Measurements from ENCODE around the gene SMARCD3. TPM values are rescaled to one million over a fixed set of nuclear protein-coding genes. Genes with fewer than 3 reads are reported as not detected.

The SMARCD3 gene
- total RNA-seq, 2 donors from 2014 or later, result 81.5 to 125 TPM

DNA sequence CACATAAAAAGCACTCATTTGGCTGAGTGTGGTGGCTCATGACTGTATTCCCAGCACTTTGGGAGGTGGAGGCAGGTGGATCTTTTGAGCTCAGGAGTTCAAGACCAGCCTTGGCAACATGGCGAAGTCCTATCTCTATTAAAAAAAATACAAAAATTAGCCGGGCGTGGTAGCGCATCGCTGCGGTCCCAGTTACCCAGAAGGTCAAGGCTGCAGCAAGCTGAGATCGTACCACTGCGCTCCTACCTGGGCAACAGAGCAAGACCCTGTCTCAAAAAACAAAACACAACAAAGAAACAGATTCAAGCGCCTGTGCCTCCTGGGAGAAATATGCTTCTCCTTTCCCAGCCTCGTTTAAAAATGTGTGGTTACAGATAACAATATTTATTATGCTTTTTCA is 19.2 kb downstream of the SMARCD3 start:
- H3K4me1 ChIP-seq, result peaks cover 0 to 41% of the 10 kb centered on the region in 2 donors
- DNase-seq (ENCODE audit: low spot score), result no peak
- no peak overlapping the region for H3K4me3 ChIP-seq
- H3K27ac ChIP-seq, result no peak overlapping the region
- peaks cover 9% of the 10 kb centered on the region for H3K36me3 ChIP-seq
- H3K27me3 ChIP-seq, result no peaks in the 10 kb centered on the region
- H3K9me3 ChIP-seq, result no peaks in the 10 kb centered on the region
- TF ChIP-seq, protein P1, sequence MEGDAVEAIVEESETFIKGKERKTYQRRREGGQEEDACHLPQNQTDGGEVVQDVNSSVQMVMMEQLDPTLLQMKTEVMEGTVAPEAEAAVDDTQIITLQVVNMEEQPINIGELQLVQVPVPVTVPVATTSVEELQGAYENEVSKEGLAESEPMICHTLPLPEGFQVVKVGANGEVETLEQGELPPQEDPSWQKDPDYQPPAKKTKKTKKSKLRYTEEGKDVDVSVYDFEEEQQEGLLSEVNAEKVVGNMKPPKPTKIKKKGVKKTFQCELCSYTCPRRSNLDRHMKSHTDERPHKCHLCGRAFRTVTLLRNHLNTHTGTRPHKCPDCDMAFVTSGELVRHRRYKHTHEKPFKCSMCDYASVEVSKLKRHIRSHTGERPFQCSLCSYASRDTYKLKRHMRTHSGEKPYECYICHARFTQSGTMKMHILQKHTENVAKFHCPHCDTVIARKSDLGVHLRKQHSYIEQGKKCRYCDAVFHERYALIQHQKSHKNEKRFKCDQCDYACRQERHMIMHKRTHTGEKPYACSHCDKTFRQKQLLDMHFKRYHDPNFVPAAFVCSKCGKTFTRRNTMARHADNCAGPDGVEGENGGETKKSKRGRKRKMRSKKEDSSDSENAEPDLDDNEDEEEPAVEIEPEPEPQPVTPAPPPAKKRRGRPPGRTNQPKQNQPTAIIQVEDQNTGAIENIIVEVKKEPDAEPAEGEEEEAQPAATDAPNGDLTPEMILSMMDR (IDR thresholded peaks at IDR 0.05), result no peak

DNA sequence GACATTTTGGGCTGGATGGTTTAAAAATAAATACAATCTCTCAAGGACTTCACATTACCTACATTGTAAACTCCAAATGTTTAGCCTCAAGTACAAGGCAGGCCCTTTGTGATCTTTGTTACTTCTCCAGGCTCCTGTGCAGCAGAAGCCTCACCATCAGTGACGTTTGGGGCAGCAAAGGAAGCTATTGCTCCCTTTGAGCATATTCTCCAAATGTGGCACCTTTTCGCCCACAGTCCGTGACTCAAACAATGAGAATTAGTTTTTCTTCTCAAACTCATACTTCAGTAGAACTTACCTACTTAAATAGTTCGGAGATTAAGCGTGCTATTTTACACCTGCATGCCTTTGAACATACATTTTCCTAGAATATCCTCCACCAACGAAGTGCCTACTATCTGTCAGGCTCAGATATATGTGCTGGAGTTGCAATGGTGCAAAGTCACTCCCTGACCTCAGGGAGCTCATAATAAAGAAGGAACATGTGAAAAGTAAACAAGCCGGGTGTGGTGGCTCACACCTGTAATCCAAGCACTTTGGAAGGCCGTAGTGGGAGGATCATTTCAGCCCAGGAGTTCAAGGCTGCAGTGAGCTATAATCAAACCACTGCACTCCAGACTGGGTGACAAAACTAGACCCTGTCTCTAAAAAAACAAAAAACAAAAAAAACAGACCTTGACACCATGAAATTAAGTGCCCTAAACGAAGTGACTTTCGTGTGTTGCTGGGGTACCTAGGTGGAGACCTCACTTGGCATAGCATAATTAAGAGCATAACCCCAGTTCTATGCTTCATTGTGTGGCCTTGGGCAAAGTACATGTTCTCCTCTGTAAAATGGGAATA is 20.2 kb downstream of the SMARCD3 start:
- TF ChIP-seq, protein P1 (IDR thresholded peaks at IDR 0.05), result no peak
- no peak for DNase-seq (ENCODE audit: low spot score)
- peaks cover 19% of the 10 kb centered on the region for H3K36me3 ChIP-seq
- no peaks in the 10 kb centered on the region for H3K9me3 ChIP-seq
- H3K4me1 ChIP-seq, result peaks cover 0 to 31% of the 10 kb centered on the region in 2 donors
- H3K4me3 ChIP-seq, result peak overlapping the region; percentile 82 to 86
- peak overlapping the region; percentile 75 to 77 for H3K27ac ChIP-seq
- no peaks in the 10 kb centered on the region for H3K27me3 ChIP-seq

DNA sequence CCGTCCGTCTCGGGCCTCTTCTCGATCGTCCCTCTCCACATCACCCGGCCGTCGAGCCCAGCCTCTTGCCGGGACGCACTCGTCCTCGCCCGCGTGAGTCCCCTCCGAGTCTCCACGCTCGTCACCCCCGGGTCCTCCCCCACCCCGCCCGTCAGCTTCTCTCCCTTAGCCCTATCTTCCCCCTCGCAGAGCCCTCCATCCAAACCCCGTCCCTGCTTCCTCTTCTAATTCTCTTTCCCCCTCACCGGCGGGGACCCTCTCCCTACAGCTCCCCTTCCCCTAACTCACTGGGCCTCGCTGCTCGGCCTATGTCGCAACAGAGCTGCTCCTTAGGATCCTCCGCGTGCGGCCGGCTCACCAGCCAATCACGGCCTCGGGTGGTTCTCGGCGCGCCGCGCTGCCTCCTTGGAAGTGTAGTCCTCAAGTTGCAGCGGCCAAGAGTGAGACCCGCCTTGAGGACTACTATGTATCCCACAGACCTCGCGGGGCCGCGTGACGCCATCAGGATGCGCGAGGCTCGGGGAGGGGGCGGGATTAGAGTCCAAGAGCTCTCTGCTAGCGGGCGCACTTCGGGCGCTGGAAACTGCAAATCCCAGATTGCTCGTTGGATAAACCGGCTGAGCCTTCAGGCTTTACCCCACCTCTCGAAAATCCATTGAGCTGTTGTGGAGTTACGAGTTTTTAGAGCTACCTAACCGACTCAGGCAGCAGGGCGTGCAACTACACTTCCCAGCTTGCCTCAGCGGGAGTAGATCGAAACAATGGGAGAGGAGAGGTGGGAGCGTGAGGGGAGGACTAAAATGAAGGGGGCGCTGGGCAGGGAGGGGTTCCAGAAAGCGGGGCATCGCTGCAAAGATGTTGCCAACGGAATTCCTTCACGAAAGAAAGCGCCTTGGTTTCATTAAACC is 21.4 kb downstream of the SMARCD3 start, which contains the start of gene ABCF2:
TSS of gene ABCF2 (minus strand) at position 331 of the 908 bp plus-strand sequence. CDS start 747 bp downstream, outside the sequence.
- peaks cover 30% of the 10 kb centered on the region for H3K36me3 ChIP-seq
- DNase-seq (ENCODE audit: low spot score), result peak; percentile 100
- TF ChIP-seq, protein P1 (IDR thresholded peaks at IDR 0.05), result no peak
- H3K27ac ChIP-seq, result peak within 1 kb of the TSS; percentile 75 to 77
- no peaks in the 10 kb centered on the region for H3K27me3 ChIP-seq
- H3K4me3 ChIP-seq, result peak within 1 kb of the TSS; percentile 82 to 86
- H3K9me3 ChIP-seq, result no peaks in the 10 kb centered on the region
- peaks cover 0 to 26% of the 10 kb centered on the region in 2 donors for H3K4me1 ChIP-seq

DNA sequence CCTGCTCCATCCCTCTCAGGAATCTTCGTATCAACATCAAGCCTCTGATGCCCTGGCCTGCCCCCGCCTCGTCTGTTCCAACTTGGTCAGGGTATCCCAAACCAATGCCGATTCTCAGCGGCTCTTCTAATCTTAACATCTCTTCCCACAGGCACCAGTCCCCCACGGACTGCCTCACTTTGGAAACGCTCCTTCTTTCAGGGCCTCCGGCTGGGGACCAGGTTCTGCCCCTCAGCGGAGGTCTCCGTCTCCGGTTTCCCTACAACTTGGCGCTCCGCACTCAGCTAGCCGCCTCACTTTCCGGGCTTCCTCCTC is 22.0 kb downstream of the SMARCD3 start:
- Histone ChIP-seq H3K27ac (peak overlapping the region; percentile 75 to 77), H3K4me3 (peak overlapping the region; percentile 82 to 86), H3K36me3 (peaks cover 36% of the 10 kb centered on the region), H3K9me3 (no peaks in the 10 kb centered on the region), H3K4me1 (peaks cover 0 to 20% of the 10 kb centered on the region in 2 donors), H3K27me3 (no peaks in the 10 kb centered on the region)
- DNase-seq (ENCODE audit: low spot score), result no peak
- TF ChIP-seq, protein P1 (IDR thresholded peaks at IDR 0.05), result no peak

DNA sequence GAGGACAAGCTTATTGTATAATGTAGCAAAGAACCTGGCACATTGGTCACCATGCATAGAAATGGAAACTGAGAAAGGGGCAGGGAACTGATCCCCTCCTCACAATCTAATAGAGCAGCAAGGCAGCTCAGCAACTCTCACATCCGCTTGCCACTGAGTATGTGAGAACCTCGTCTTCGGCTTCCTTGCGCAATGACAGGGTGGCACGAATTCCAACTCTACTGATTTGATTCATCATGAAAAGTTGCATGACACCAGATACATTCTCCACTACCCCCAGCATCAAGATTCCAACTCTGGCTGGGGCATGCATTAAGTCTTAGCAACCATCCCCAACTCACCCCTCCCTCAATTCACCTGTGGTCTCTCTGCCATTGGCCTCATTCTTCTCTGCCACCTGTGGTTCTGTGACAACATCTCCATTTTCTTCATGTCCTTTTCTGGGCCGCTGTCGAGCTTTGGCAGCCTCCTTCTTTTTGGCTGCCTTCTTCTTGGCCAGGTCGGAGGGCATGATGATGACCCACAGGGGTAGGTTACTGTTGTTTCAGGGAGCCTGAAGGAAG is 22.5 kb downstream of the SMARCD3 start:
- Histone ChIP-seq H3K9me3 (no peaks in the 10 kb centered on the region), H3K27me3 (no peaks in the 10 kb centered on the region), H3K27ac (no peak overlapping the region), H3K36me3 (peaks cover 41% of the 10 kb centered on the region), H3K4me3 (peak overlapping the region; percentile 82 to 86), H3K4me1 (peaks cover 0 to 19% of the 10 kb centered on the region in 2 donors)
- no peak for DNase-seq (ENCODE audit: low spot score)
- TF ChIP-seq, protein P1 (IDR thresholded peaks at IDR 0.05), result no peak

Data from right atrium auricular region (tissue), 2 donors.